ENCODE measurements around the gene ABHD8.
A peak's percentile ranks its signal among the peaks of the same experiment; 100 is the strongest.
"Not testable (repeated sequence)": the region's sequence is repeated elsewhere in the genome, so short reads cannot be mapped to it uniquely, and the experiment has no call there.

Gene ABHD8

DNA sequence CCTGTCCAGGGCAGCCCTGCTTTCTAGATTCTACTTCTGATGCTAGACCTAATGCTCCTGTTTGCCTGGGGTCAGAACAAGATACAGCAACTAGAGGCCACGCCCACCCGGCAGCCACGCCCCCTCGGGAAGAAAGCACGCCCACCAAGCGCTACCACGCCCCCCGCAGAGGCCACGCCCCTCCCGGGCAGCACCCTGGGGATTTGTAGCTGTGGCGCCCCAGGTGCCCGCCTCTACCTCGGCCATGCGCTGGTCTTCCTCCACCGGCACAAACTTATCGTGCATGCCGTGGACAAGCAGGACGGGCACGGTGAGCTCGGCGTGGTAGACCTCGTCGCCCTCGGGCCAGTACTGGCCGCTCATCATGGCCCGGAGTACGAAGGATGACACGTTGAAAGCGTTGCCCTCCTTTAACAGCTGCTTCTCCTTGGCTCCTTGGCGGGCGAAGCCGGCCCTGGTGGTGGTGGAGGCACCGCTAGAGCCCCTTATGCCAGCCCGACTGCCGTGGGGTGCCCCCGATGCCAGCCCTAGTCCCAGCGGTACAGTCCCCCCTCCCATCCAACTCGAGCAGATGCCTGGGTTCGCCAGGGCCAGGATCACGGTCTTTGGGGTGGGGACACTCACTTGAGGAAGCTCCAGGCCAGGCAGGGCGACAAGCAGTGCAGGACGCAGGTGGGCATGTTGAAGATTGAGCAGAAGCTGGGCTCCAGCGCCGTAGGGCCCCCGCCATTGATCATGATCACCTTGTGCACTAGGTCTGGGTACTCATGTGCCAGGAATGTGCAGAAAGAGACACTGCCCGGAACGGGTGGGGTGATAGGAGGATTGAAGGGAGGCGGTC lies 9.0 kb downstream of the ABHD8 start:
- DNase-seq: peak; percentile 79

DNA sequence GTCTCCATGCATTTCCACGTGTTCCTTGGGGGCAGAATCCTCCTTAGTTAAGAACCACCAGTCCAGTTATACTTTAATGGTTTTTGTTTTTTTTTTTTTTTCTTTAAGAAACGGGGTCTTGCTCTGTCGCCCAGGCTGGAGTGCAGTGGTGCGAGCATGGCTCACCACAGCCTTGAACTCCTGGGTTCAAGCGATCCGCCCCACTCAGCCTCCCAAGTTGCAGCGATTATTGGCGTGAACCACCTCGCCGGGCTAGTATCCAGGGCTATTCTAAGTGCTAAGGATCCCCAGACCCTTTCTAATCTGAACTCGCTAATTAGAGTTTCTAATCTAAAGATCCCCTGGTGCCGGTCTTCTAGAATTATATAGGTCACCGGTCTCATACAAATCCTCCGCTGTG lies 9.6 kb downstream of the ABHD8 start:
- DNase-seq: no peak

DNA sequence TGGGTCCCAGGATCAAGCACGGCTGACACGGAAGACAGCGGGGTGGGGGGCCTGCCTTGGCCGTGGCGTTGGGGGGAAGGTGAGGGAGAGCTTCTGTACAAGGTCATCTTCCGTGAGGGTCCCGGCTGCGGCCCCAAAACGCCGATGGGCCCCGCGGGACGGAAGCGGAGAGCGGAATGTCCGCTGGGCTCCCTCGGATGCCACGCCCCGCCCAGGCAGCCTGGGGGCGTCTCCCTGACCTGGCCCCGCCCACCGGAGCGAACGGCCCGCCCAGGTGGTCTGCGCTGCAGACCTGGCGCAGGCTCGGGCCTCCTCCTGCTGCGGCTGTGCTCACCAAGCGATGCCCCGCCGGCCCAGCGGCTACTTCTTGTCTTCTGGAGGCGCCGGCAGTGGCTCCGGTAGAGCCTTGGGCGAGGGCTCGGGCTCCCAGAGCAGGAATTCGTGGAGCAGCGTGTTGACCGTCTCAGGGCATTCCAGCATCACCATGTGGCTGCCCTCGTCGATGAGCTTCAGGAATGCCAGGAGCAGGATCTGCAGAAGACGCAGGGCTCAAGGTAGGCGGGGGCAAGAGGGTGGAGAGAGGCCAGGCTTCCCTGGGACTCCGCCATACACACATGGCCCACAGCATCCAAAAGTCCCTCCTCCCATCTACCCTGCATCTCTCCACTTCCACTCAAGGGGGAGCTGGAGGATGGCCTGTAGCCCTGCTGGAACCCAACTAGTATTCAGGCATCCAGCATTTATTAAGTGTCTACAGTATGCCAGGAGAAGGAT lies 10.7 kb downstream of the ABHD8 start:
- peak; percentile 95 for DNase-seq

DNA sequence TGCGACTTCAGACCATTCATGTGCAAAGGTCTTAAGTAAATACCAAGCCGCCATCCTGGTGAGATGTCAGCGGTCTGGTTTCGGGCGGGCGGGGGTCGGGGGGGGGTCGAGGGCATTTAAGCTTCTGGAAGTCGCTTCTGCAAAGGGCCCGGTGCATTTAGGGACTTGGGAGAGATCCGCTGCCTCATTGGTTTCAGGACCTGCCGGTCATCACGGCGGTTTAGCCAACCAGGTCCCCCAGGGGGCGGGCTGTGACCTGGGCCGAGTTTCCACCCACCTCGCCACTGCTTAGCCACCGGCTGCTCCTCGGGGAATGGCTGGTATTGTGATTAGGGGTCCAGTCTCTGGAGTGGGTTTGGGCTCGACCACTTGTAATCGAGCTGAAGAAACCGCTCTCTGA lies 13.7 kb downstream of the ABHD8 start:
- DNase-seq: peak; percentile 78

DNA sequence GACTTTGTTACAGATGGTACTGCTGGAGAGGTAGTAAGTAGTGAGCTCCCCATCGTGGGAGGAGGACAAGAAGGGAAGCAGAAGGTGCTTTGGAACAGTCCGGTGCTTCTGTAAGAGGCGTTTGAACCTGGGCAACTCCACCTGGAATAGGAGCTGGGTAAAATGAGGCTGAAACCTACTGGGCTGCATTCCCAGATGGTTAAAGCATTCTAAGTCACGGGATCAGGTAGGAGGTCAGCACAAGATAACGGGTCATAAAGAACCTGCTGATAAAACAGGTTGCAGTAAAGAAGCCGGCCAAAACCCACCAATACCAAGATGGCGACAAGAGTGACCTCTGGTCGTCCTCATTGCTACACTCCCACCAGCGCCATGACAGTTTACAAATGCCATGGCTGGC lies 16.5 kb downstream of the ABHD8 start:
- DNase-seq: no peak

DNA sequence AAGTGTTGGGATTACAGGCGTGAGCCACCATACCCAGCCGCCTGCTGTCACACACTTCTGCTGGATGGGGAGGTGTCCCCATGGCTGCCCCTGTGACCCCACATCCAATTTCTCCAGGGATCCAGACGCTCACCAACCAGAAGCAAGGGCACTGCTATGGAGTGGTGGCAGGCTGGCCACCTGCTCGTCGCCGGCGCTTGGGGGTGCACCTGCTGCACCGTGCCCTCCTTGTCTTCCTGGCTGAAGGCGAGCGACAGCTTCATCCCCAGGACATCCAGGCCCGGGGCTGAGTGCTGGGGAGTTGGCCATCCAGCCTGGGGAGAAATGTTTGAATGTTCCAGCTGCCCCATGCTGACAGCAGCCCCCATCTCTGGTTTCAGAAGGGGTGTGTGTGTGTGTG lies 17.0 kb downstream of the ABHD8 start:
- DNase-seq: no peak

GRCh38 chr19:17285415-17286135 lies 17.6 kb downstream of the ABHD8 start:
- DNase-seq: no peak

DNA sequence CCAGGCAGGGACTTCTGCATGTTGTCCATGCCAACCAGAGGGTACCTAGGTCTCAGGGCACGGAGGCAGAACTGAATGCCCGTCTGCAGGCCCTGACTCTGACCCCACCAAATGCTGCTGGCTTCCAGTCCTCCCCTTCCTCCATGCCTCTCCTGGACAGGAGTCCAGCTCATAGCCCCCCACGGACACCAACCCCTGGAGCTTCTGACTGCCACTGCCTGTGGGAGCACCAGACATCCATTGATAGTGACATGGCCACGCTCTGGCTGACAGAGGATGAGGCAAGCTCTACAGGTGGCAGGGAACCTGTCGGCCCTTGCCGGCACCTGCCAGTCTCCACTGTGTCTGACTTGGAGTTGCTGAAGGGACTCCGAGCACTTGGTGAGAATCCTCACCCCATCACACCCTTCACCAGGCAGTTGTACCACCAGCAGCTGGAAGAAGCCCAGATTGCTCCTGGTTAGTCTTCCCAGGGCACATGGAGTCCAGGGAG lies 19.7 kb downstream of the ABHD8 start:
- DNase-seq: no peak

DNA sequence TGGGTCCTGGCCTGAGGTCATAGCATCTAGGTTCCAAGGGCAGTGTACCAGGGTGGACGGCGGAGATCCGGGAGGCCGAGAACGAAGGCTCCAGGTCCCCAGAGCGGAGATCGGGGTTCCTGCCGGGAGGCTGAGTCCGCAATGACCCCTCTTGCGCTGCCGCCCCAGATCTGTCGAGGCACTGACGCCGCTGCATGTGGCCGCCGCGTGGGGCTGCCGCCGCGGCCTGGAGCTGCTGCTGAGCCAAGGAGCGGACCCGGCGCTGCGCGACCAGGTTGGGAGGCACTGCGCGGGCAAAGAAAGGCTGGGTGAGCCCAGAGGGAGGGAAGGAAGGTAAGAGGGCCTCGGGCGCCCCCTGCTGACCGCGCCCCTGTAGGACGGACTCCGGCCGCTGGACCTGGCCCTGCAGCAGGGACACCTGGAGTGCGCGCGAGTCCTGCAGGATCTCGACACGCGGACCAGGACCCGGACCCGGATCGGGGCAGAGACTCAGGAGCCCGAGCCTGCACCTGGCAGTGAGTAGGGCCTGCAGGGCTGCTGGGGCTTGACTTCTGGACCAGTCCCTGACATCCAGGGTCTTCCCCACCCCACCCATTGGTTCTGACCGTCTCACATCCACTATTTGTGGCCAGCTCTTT lies 20.6 kb downstream of the ABHD8 start:
- DNase-seq: peak; percentile 92

- peak; percentile 86 for DNase-seq
Observed at GRCh38 chr19:17281391-17282304, 21.6 kb downstream of the ABHD8 start, which contains the start of gene ANKLE1. TSS of gene ANKLE1 (plus strand) at chr19:17281901. CDS start at chr19:17281921, 20 bp downstream.

DNA sequence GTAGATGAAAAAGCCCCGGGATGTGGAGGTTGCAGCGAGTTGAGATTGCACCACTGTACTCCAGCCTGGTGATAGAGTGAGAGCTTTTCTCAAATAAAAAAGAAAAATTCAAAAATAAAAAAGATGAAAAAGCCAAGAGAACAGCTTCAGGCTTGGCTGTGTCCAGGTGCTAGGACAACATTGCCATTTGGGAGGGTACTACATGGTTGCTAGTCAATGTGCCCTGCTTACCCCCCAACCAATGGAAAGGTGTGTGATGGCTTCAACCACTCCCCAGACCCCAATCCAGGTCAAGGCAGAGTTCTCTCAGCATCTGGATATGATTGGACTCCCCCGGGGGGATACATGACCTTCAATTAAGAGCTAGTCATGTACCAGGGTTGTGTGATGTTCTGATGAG lies 23.8 kb downstream of the ABHD8 start:
- DNase-seq: no peak

DNA sequence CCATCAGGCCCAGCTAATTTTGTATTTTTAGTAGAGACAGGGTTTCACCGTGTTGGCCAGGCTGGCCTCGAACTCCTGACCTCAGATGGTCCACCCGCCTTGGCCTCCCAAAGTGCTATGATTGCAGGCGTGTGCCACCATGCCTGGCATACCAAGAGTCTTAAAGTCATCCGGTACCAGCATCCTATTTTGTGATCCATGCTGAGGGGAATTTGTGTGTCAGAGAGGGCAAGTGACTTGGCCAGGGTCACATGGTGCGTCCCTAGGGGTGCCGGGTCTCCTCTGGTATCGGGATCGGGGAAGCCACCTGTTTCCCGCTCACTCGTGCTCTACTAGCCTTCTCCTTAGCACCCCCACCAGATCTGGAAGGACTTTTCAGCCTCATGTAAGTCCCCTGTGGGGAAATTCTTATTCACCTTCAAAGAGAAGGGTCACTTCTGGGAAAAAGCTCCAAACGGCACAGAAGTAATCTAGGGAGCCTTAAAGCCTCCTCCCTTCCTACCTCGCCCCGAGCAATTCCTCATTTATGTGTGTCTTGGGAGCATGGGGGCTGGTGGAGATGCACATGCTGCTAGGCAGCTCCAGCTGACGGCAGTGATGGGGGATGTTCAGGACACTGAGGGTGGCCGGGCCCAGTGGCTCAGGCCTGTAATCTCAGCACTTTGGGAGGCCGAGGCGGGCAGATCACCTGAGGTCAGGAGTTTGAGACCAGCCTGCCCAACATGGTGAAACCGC lies 27.6 kb downstream of the ABHD8 start:
- DNase-seq: no peak

DNA sequence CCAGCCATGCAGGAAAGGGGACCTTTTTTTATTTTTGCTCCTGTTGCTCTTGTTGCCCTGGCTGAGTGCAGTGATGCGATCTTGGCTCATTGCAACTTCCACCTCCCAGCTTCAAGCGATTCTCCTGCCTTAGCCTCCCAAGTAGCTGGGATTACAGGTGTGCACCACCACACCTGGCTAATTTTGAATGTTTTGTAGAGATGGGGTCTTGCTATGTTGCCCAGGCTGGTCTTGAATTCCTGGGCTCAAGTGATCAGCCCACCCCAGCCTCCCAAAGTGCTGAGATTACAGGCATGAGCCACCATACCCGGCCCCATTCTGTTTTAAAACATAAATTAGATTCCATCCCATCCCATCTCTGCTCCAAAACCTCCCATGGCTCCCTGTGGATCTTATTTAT lies 28.3 kb downstream of the ABHD8 start:
- not testable (repeated sequence) for DNase-seq

- no peak for DNase-seq
Observed at GRCh38 chr19:17268754-17269153, 34.5 kb downstream of the ABHD8 start.

DNA sequence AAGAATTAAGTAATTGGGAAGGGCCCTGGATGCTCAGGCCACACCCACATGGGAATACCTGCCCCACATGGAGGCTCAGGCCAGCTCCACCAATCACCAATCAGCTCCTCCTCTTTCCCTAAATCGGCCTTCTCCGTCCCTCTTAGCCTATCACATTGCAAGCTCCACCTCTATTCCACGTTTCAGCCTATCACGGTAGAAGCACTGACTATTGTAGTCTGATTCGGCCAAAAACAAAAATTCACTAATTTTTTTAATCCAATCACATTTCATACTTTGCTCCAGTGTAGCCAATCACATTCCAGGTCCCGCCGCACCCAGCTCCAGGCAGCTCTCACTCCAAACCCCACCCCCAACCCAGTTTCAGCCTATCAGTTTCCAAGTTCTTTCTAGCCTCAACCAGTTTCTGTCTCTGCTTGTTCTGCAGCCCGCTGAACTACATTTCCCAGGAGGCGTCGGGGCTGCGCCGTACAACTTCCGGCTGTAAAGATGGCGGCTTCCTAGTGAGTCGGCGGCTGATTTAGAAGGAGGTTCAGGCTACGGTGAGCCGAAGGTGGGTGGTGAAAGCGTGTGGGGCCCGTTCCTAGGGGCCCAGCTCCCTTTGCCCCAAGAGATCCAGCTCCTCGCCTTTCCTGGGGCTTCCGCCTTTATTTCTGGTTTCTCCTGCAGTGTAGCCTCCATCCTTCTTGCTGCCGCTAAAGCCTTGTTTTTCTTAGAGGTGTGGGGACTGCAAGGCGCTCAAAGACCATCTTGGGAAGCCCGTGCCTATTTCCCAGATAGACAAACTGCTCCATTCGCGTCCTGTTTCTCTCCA lies 36.0 kb downstream of the ABHD8 start, which contains the start of gene BABAM1:
TSS of gene BABAM1 (plus strand) at position 469 of the 814 bp plus-strand sequence. CDS start 1,364 bp downstream, outside the sequence.
- DNase-seq: peak; percentile 92

GRCh38 chr19:17266589-17266974 lies 36.6 kb downstream of the ABHD8 start:
- DNase-seq: no peak

GRCh38 chr19:17266026-17266425 lies 37.2 kb downstream of the ABHD8 start:
- no peak for DNase-seq

- no peak for DNase-seq
Observed at GRCh38 chr19:17264641-17264979, 38.6 kb downstream of the ABHD8 start, which contains the start of gene USHBP1. TSS of gene USHBP1 (minus strand) at chr19:17264745. CDS start at chr19:17264299, 446 bp downstream.

- no peak for DNase-seq
Observed at GRCh38 chr19:17263712-17264640, 39.2 kb downstream of the ABHD8 start.

Measured in activated CD8-positive, alpha-beta memory T cell treated with anti-CD3 and anti-CD28 coated beads for 24 hours (primary cell).